Central memory CD4-positive, alpha-beta T cell (primary cell): ENCODE measurements around the gene VWA3A.
"Not testable (repeated sequence)": the region's sequence is repeated elsewhere in the genome, so short reads cannot be mapped to it uniquely, and the experiment has no call there.

Source experiments
- DNase-seq: peaks from one replicate; pipeline ENCODE4 v3.0.0; 2022

Gene VWA3A

GRCh38 chr16:22183901-22184614 is 91.7 kb downstream of the VWA3A start:
- DNase-seq, result no peak

- no peak for DNase-seq
Observed at GRCh38 chr16:22184615-22184968, 92.3 kb downstream of the VWA3A start.

- no peak for DNase-seq
Observed at GRCh38 chr16:22186517-22186916, 94.2 kb downstream of the VWA3A start.

- DNase-seq, result no peak
Observed at GRCh38 chr16:22188267-22188594, 95.9 kb downstream of the VWA3A start.

- peak; percentile 71 for DNase-seq
Observed at GRCh38 chr16:22188595-22189442, 96.5 kb downstream of the VWA3A start.

- DNase-seq, result no peak
Observed at GRCh38 chr16:22189473-22190080, 97.2 kb downstream of the VWA3A start.

GRCh38 chr16:22190081-22190775 is 97.9 kb downstream of the VWA3A start:
- peak; percentile 97 for DNase-seq

GRCh38 chr16:22190776-22191531 is 98.6 kb downstream of the VWA3A start:
- peak; percentile 99 for DNase-seq

- peak; percentile 62 for DNase-seq
Observed at GRCh38 chr16:22191532-22192260, 99.4 kb downstream of the VWA3A start.

GRCh38 chr16:22192261-22193062 is 100.1 kb downstream of the VWA3A start:
- peak; percentile 92 for DNase-seq

GRCh38 chr16:22193063-22193411 is 100.7 kb downstream of the VWA3A start:
- no peak for DNase-seq

- DNase-seq, result peak; percentile 32
Observed at GRCh38 chr16:22194707-22195444, 102.5 kb downstream of the VWA3A start.

GRCh38 chr16:22195445-22195694 is 103.0 kb downstream of the VWA3A start:
- no peak for DNase-seq

GRCh38 chr16:22195695-22196558 is 103.6 kb downstream of the VWA3A start:
- peak; percentile 89 for DNase-seq

- DNase-seq, result not testable (repeated sequence)
Observed at GRCh38 chr16:22196559-22197168, 104.3 kb downstream of the VWA3A start.

- no peak for DNase-seq
Observed at GRCh38 chr16:22198547-22199293, 106.4 kb downstream of the VWA3A start.

- DNase-seq, result no peak
Observed at GRCh38 chr16:22202261-22202637, 109.9 kb downstream of the VWA3A start.

- no peak for DNase-seq
Observed at GRCh38 chr16:22203091-22203490, 110.8 kb downstream of the VWA3A start.
